ENCODE measurements around the gene PIK3R3. TPM values are rescaled to one million over a fixed set of nuclear protein-coding genes. Genes with fewer than 3 reads are reported as not detected.

Gene PIK3R3
- total and polyA plus RNA-seq, 2 donors (not counting 3 experiments of a cell fraction or from before 2014, with no cell fraction given), result 7.5 to 14.3 TPM

GRCh38 chr1:46136711-46137110, 4.3 kb upstream of the PIK3R3 start:
- H3K9ac ChIP-seq (replicated peaks; ENCODE audit: extremely low read depth, insufficient read depth, low read length), result no peak overlapping the region
- no peaks in the 10 kb centered on the region for H3K9me1 ChIP-seq (replicated peaks; ENCODE audit: control insufficient read depth, extremely low read depth, insufficient read depth, low read length)
- dilution Hi-C loops (cut with MboI; ENCODE audit: extremely low pct_ligation_motif_present, low sequenced_read_pairs), result no loop called here
- no peaks in the 10 kb centered on the region for H3K79me2 ChIP-seq (ENCODE audit: control insufficient read depth, insufficient read depth, low read length)
- H4K20me1 ChIP-seq (replicated peaks; ENCODE audit: control insufficient read depth, extremely low read depth, insufficient read depth, low read length), result no peaks in the 10 kb centered on the region
- ChIA-PET CTCF (no interaction called here), POLR2A (no interaction called here)
- no peaks in the 10 kb centered on the region for H3K27me3 ChIP-seq (ENCODE audit: control insufficient read depth in 2 of 2, insufficient read depth in 2 of 2, low read length in 2 of 2)
- intact Hi-C loops (cut with micrococcal nuclease), result no loop called here
- no peaks in the 10 kb centered on the region for H3K9me3 ChIP-seq (replicated peaks; ENCODE audit: control insufficient read depth, insufficient read depth, low read length)
- FAIRE-seq (no peak), DNase-seq (ENCODE audit: low read depth, low spot score) (no peak)
- no peak overlapping the region for H3K27ac ChIP-seq (ENCODE audit: insufficient read depth, low read depth, low read length)
- H3K4me1 ChIP-seq (ENCODE audit: control insufficient read depth, extremely low read depth, insufficient read depth, low read length), result peaks cover 19% of the 10 kb centered on the region
- H3K36me3 ChIP-seq (ENCODE audit: control insufficient read depth in 2 of 2, extremely low read depth in 1 of 2, insufficient read depth in 2 of 2, low read length in 2 of 2), result no peaks in the 10 kb centered on the region
- H3K4me2 ChIP-seq (ENCODE audit: insufficient read depth, low read length), result no peak overlapping the region
- H2AFZ ChIP-seq (ENCODE audit: low read depth, low read length), result no peak overlapping the region
- no peak for TF ChIP-seq MYC (IDR thresholded peaks at IDR 0.05; ENCODE audit: low read depth, low read length)
- no peak for TF ChIP-seq JUN (IDR thresholded peaks at IDR 0.05; ENCODE audit: borderline replicate concordance, insufficient read depth, insufficient read length, low read depth)
- no peak for TF ChIP-seq FOS (IDR thresholded peaks at IDR 0.05; ENCODE audit: borderline replicate concordance, insufficient read depth, low read length)
- TF ChIP-seq MAX (IDR thresholded peaks at IDR 0.05; ENCODE audit: insufficient read depth, insufficient read length), result no peak
- no peak for TF ChIP-seq CTCF (IDR thresholded peaks at IDR 0.05; ENCODE audit: extremely low read depth in 1 of 2, insufficient read depth in 1 of 2, low read depth in 1 of 2, low read length in 2 of 2)
- no peak for TF ChIP-seq POLR2AphosphoS5 (IDR thresholded peaks at IDR 0.05; ENCODE audit: insufficient read depth, low read depth, low read length)
- no peak for TF ChIP-seq EZH2 (IDR thresholded peaks at IDR 0.05; ENCODE audit: borderline replicate concordance, low read depth, low read length, severe bottlenecking)
- TF ChIP-seq POLR2A (IDR thresholded peaks at IDR 0.05; ENCODE audit: low read depth, low read length), result no peak
- TF ChIP-seq GATA2 (IDR thresholded peaks at IDR 0.05; ENCODE audit: insufficient read depth, insufficient read length, low read depth, low read length), result no peak
- no peak overlapping the region for H3K4me3 ChIP-seq (replicated peaks in 1 of 3; ENCODE audit: insufficient read depth in 1 of 3, low read depth in 1 of 3, low read length in 3 of 3)
- BruUV-seq (replicated peaks), result no TSS peak
